Measurements from ENCODE around the gene MMP10. TPM values are rescaled to one million over a fixed set of nuclear protein-coding genes. Genes with fewer than 3 reads are reported as not detected.

MMP10 gene
- total RNA-seq, 4 donors from 2014 or later = 0.67 TPM; not detected in 3

GRCh38 chr11:102729849-102730815 is 50.3 kb downstream of the MMP10 start:
- no peaks in the 10 kb centered on the region for H3K27me3 ChIP-seq
- no peak overlapping the region for H3K4me3 ChIP-seq
- no peaks in the 10 kb centered on the region for H3K9me3 ChIP-seq
- DNase-seq = no peak
- H3K27ac ChIP-seq = no peak overlapping the region
- TF ChIP-seq POLR2A (IDR thresholded peaks at IDR 0.05) (no peak), CTCF (IDR thresholded peaks at IDR 0.05) (no peak)
- H3K4me1 ChIP-seq = no peaks in the 10 kb centered on the region
- intact Hi-C loops (cut with DNase I; ENCODE audit: low total_unique reads) = no loop called here
- no peaks in the 10 kb centered on the region for H3K36me3 ChIP-seq

- intact Hi-C loops (cut with DNase I; ENCODE audit: low total_unique reads) = no loop called here
- Histone ChIP-seq H3K4me1 (no peaks in the 10 kb centered on the region), H3K9me3 (no peaks in the 10 kb centered on the region), H3K4me3 (no peak overlapping the region), H3K27me3 (no peaks in the 10 kb centered on the region), H3K36me3 (no peaks in the 10 kb centered on the region), H3K27ac (no peak overlapping the region)
- DNase-seq = no peak
- no peak for TF ChIP-seq CTCF (IDR thresholded peaks at IDR 0.05)
- no peak for TF ChIP-seq POLR2A (IDR thresholded peaks at IDR 0.05)
Measured at GRCh38 chr11:102727890-102728289, 52.5 kb downstream of the MMP10 start.

- Histone ChIP-seq H3K36me3 (no peaks in the 10 kb centered on the region), H3K27me3 (no peaks in the 10 kb centered on the region), H3K4me1 (no peaks in the 10 kb centered on the region), H3K27ac (no peak within 1 kb of the TSS), H3K4me3 (no peak within 1 kb of the TSS), H3K9me3 (no peaks in the 10 kb centered on the region)
- no peak for TF ChIP-seq CTCF (IDR thresholded peaks at IDR 0.05)
- TF ChIP-seq POLR2A (IDR thresholded peaks at IDR 0.05) = no peak
- intact Hi-C loops (cut with DNase I; ENCODE audit: low total_unique reads) = no loop called here
- DNase-seq = no peak
Measured at GRCh38 chr11:102724904-102725500, 55.4 kb downstream of the MMP10 start, which contains the start of gene MMP8. Gene MMP8, minus strand, starts transcription at chr11:102724954. Its CDS starts 99 bp downstream, at chr11:102724855.

GRCh38 chr11:102722821-102723220 is 57.6 kb downstream of the MMP10 start:
- Histone ChIP-seq H3K4me3 (no peak overlapping the region), H3K9me3 (no peaks in the 10 kb centered on the region), H3K27ac (no peak overlapping the region), H3K4me1 (no peaks in the 10 kb centered on the region), H3K27me3 (no peaks in the 10 kb centered on the region), H3K36me3 (no peaks in the 10 kb centered on the region)
- DNase-seq = no peak
- intact Hi-C loops (cut with DNase I; ENCODE audit: low total_unique reads) = no loop called here
- TF ChIP-seq POLR2A (IDR thresholded peaks at IDR 0.05) (no peak), CTCF (IDR thresholded peaks at IDR 0.05) (no peak)

Other genes with a start within 250 kb of the MMP10 start
- gene MMP7, start 249.9 kb downstream of the MMP10 start, total RNA-seq = 10 to 100 TPM in 3 of 4 donors, 1 to 10 TPM in 1; 7.2 to 40.5 (median 14.6) TPM
- gene MMP20, start 155.3 kb downstream of the MMP10 start, total RNA-seq = not detected
- not detected for gene MMP27, start 74.9 kb downstream of the MMP10 start, total RNA-seq
- 1 to 10 TPM in 1 of 4 donors, under 1 TPM in 1, not detected in 2; 0.76 to 1.5 TPM for gene MMP8, start 55.7 kb downstream of the MMP10 start, total RNA-seq
- under 1 TPM in 1 of 4 donors, not detected in 3; 0.41 TPM for gene MMP1, start 17.5 kb upstream of the MMP10 start, total RNA-seq
- gene MMP3, start 63.0 kb upstream of the MMP10 start, total RNA-seq = not detected
- gene MMP12, start 94.4 kb upstream of the MMP10 start, total RNA-seq = not detected
- gene MMP13, start 175.1 kb upstream of the MMP10 start, total RNA-seq = not detected

Measured in uterus (tissue), 4 donors.